ENCODE data around the gene NRXN3. TPM values are rescaled to one million over a fixed set of nuclear protein-coding genes. Genes with fewer than 3 reads are reported as not detected.
A peak's percentile ranks its signal among the peaks of the same experiment; 100 is the strongest.

Gene NRXN3
- total and polyA plus RNA-seq, 2 donors (not counting 1 experiment from before 2014, with no cell fraction given): 0.83 to 34.6 TPM

- Histone ChIP-seq H3K27me3 (ENCODE audit: control insufficient read depth, insufficient read depth, low read length) (no peaks in the 10 kb centered on the region), H3K4me1 (ENCODE audit: control insufficient read depth, extremely low read depth, insufficient read depth, low read length) (peaks cover 2% of the 10 kb centered on the region), H2AFZ (ENCODE audit: low read length) (no peak overlapping the region), H3K36me3 (ENCODE audit: control insufficient read depth, insufficient read depth, low read length) (no peaks in the 10 kb centered on the region), H4K20me1 (ENCODE audit: control insufficient read depth, extremely low read depth, insufficient read depth, low read length) (no peaks in the 10 kb centered on the region), H3K9me3 (ENCODE audit: control insufficient read depth, insufficient read depth, low read depth, low read length) (no peaks in the 10 kb centered on the region), H3K79me2 (ENCODE audit: control insufficient read depth, insufficient read depth, low read length) (no peaks in the 10 kb centered on the region), H3K4me3 (replicated peaks in 1 of 4; ENCODE audit: control extremely low read depth in 1 of 4, insufficient read depth in 1 of 4, low read depth in 3 of 4, low read length in 4 of 4) (no peak overlapping the region), H3K4me2 (ENCODE audit: extremely low read depth, insufficient read depth, low read length) (no peak overlapping the region), H3K27ac (ENCODE audit: insufficient read depth, low read length) (no peak overlapping the region), H3K9ac (ENCODE audit: insufficient read depth, low read length) (no peak overlapping the region)
- no peak for TF ChIP-seq EZH2 (IDR thresholded peaks at IDR 0.05; ENCODE audit: low read length, missing control alignments)
- TF ChIP-seq, protein P1, sequence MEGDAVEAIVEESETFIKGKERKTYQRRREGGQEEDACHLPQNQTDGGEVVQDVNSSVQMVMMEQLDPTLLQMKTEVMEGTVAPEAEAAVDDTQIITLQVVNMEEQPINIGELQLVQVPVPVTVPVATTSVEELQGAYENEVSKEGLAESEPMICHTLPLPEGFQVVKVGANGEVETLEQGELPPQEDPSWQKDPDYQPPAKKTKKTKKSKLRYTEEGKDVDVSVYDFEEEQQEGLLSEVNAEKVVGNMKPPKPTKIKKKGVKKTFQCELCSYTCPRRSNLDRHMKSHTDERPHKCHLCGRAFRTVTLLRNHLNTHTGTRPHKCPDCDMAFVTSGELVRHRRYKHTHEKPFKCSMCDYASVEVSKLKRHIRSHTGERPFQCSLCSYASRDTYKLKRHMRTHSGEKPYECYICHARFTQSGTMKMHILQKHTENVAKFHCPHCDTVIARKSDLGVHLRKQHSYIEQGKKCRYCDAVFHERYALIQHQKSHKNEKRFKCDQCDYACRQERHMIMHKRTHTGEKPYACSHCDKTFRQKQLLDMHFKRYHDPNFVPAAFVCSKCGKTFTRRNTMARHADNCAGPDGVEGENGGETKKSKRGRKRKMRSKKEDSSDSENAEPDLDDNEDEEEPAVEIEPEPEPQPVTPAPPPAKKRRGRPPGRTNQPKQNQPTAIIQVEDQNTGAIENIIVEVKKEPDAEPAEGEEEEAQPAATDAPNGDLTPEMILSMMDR (conservative IDR thresholded peaks at IDR 0.05 in 1 of 2, IDR thresholded peaks at IDR 0.05 in 1 of 2; ENCODE audit: low read depth in 1 of 2, low read length in 2 of 2): no peak
- DNase-seq (ENCODE audit: low read depth in 2 of 2): peak; percentile 14 to 98
Measured at GRCh38 chr14:79544698-79545070, 1374.5 kb downstream of the NRXN3 start.

- peaks cover 2% of the 10 kb centered on the region for H3K4me1 ChIP-seq (ENCODE audit: control insufficient read depth, extremely low read depth, insufficient read depth, low read length)
- H3K4me2 ChIP-seq (ENCODE audit: extremely low read depth, insufficient read depth, low read length): no peak overlapping the region
- H4K20me1 ChIP-seq (ENCODE audit: control insufficient read depth, extremely low read depth, insufficient read depth, low read length): no peaks in the 10 kb centered on the region
- no peak overlapping the region for H3K27ac ChIP-seq (ENCODE audit: insufficient read depth, low read length)
- no peak for DNase-seq (ENCODE audit: low read depth in 2 of 2)
- H3K27me3 ChIP-seq (ENCODE audit: control insufficient read depth, insufficient read depth, low read length): no peaks in the 10 kb centered on the region
- H2AFZ ChIP-seq (ENCODE audit: low read length): no peak overlapping the region
- no peaks in the 10 kb centered on the region for H3K79me2 ChIP-seq (ENCODE audit: control insufficient read depth, insufficient read depth, low read length)
- H3K9ac ChIP-seq (ENCODE audit: insufficient read depth, low read length): no peak overlapping the region
- TF ChIP-seq, protein P1 (conservative IDR thresholded peaks at IDR 0.05 in 1 of 2, IDR thresholded peaks at IDR 0.05 in 1 of 2; ENCODE audit: low read depth in 1 of 2, low read length in 2 of 2): no peak
- no peak for TF ChIP-seq EZH2 (IDR thresholded peaks at IDR 0.05; ENCODE audit: low read length, missing control alignments)
- H3K9me3 ChIP-seq (ENCODE audit: control insufficient read depth, insufficient read depth, low read depth, low read length): no peaks in the 10 kb centered on the region
- no peaks in the 10 kb centered on the region for H3K36me3 ChIP-seq (ENCODE audit: control insufficient read depth, insufficient read depth, low read length)
- no peak overlapping the region for H3K4me3 ChIP-seq (replicated peaks in 1 of 4; ENCODE audit: control extremely low read depth in 1 of 4, insufficient read depth in 1 of 4, low read depth in 3 of 4, low read length in 4 of 4)
Measured at GRCh38 chr14:79548836-79549235, 1378.7 kb downstream of the NRXN3 start.

DNA sequence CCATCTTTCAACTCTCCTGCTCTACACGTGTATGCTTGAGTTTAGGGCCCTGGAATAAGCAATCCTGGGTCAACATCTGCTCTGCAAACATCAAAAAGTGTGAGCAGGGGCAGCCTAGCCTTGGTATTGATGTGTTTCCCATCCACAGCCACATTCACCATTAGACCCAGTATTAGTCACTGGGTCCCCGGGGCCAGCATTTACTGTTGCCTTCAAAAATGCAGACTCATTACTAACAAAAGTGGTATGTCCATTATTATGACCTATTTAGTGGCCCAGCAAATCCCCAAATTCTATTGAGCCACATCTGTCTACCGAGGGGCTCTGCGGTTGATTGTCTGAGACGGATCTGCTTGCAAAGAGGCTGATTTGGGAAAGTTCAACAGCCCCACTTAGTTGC lies 1379.3 kb downstream of the NRXN3 start:
- H3K27ac ChIP-seq (ENCODE audit: insufficient read depth, low read length): no peak overlapping the region
- H3K4me2 ChIP-seq (ENCODE audit: extremely low read depth, insufficient read depth, low read length): no peak overlapping the region
- no peaks in the 10 kb centered on the region for H3K79me2 ChIP-seq (ENCODE audit: control insufficient read depth, insufficient read depth, low read length)
- no peak overlapping the region for H3K9ac ChIP-seq (ENCODE audit: insufficient read depth, low read length)
- H3K4me3 ChIP-seq (replicated peaks in 1 of 4; ENCODE audit: control extremely low read depth in 1 of 4, insufficient read depth in 1 of 4, low read depth in 3 of 4, low read length in 4 of 4): no peak overlapping the region
- peaks cover 1% of the 10 kb centered on the region for H3K4me1 ChIP-seq (ENCODE audit: control insufficient read depth, extremely low read depth, insufficient read depth, low read length)
- DNase-seq (ENCODE audit: low read depth in 2 of 2): peak in 1 of 2 donors; percentile 86
- TF ChIP-seq EZH2 (IDR thresholded peaks at IDR 0.05; ENCODE audit: low read length, missing control alignments): no peak
- TF ChIP-seq, protein P1 (conservative IDR thresholded peaks at IDR 0.05 in 1 of 2, IDR thresholded peaks at IDR 0.05 in 1 of 2; ENCODE audit: low read depth in 1 of 2, low read length in 2 of 2): no peak
- no peaks in the 10 kb centered on the region for H3K27me3 ChIP-seq (ENCODE audit: control insufficient read depth, insufficient read depth, low read length)
- H2AFZ ChIP-seq (ENCODE audit: low read length): no peak overlapping the region
- no peaks in the 10 kb centered on the region for H3K9me3 ChIP-seq (ENCODE audit: control insufficient read depth, insufficient read depth, low read depth, low read length)
- no peaks in the 10 kb centered on the region for H3K36me3 ChIP-seq (ENCODE audit: control insufficient read depth, insufficient read depth, low read length)
- no peaks in the 10 kb centered on the region for H4K20me1 ChIP-seq (ENCODE audit: control insufficient read depth, extremely low read depth, insufficient read depth, low read length)

Measured in fibroblast of lung (primary cell).